ENCODE measurements around the gene CYBA. TPM values are rescaled to one million over a fixed set of nuclear protein-coding genes. Genes with fewer than 3 reads are reported as not detected.

The CYBA gene
- total RNA-seq, 1 donor = 250 TPM

GRCh38 chr16:88616736-88617135 lies 34.1 kb downstream of the CYBA start:
- Histone ChIP-seq H3K4me3 (ENCODE audit: insufficient read depth, low read length) (no peak overlapping the region), H3K4me2 (ENCODE audit: insufficient read depth, low read length) (no peak overlapping the region), H3K79me2 (ENCODE audit: insufficient read depth, low read length) (peaks cover 50% of the 10 kb centered on the region), H2AFZ (ENCODE audit: low read length) (no peak overlapping the region), H3K27me3 (ENCODE audit: insufficient read depth, low read length) (no peaks in the 10 kb centered on the region), H3K36me3 (ENCODE audit: insufficient read depth, low read length) (peaks cover 1% of the 10 kb centered on the region), H3K27ac (ENCODE audit: low read depth, low read length) (no peak overlapping the region), H3K9me3 (ENCODE audit: low read depth, low read length) (no peaks in the 10 kb centered on the region), H4K20me1 (ENCODE audit: insufficient read depth, low read length) (peaks cover 35% of the 10 kb centered on the region), H3K4me1 (ENCODE audit: insufficient read depth, low read length) (no peaks in the 10 kb centered on the region)
- TF ChIP-seq CTCF (IDR thresholded peaks at IDR 0.05; ENCODE audit: extremely low read depth, low read depth, low read length) = no peak
- no peak for DNase-seq (ENCODE audit: insufficient read length, low spot score, missing footprints)

- Histone ChIP-seq H4K20me1 (ENCODE audit: insufficient read depth, low read length) (peaks cover 35% of the 10 kb centered on the region), H3K4me2 (ENCODE audit: insufficient read depth, low read length) (no peak overlapping the region), H3K27ac (ENCODE audit: low read depth, low read length) (no peak overlapping the region), H3K27me3 (ENCODE audit: insufficient read depth, low read length) (no peaks in the 10 kb centered on the region), H3K9me3 (ENCODE audit: low read depth, low read length) (no peaks in the 10 kb centered on the region), H3K4me1 (ENCODE audit: insufficient read depth, low read length) (no peaks in the 10 kb centered on the region), H3K4me3 (ENCODE audit: insufficient read depth, low read length) (no peak overlapping the region), H2AFZ (ENCODE audit: low read length) (no peak overlapping the region), H3K79me2 (ENCODE audit: insufficient read depth, low read length) (peaks cover 50% of the 10 kb centered on the region), H3K36me3 (ENCODE audit: insufficient read depth, low read length) (no peaks in the 10 kb centered on the region)
- peak; percentile 68 for DNase-seq (ENCODE audit: insufficient read length, low spot score, missing footprints)
- no peak for TF ChIP-seq CTCF (IDR thresholded peaks at IDR 0.05; ENCODE audit: extremely low read depth, low read depth, low read length)
These were observed 34.5 kb downstream of the CYBA start for GRCh38 chr16:88616320-88616719.

GRCh38 chr16:88614818-88615580 lies 35.9 kb downstream of the CYBA start:
- Histone ChIP-seq H2AFZ (ENCODE audit: low read length) (no peak overlapping the region), H3K27ac (ENCODE audit: low read depth, low read length) (no peak overlapping the region), H4K20me1 (ENCODE audit: insufficient read depth, low read length) (peaks cover 29% of the 10 kb centered on the region), H3K27me3 (ENCODE audit: insufficient read depth, low read length) (no peaks in the 10 kb centered on the region), H3K36me3 (ENCODE audit: insufficient read depth, low read length) (peaks cover 8% of the 10 kb centered on the region), H3K4me2 (ENCODE audit: insufficient read depth, low read length) (no peak overlapping the region), H3K4me3 (ENCODE audit: insufficient read depth, low read length) (no peak overlapping the region), H3K9me3 (ENCODE audit: low read depth, low read length) (no peaks in the 10 kb centered on the region), H3K4me1 (ENCODE audit: insufficient read depth, low read length) (no peaks in the 10 kb centered on the region), H3K79me2 (ENCODE audit: insufficient read depth, low read length) (peaks cover 52% of the 10 kb centered on the region)
- DNase-seq (ENCODE audit: insufficient read length, low spot score, missing footprints) = peak; percentile 70
- no peak for TF ChIP-seq CTCF (IDR thresholded peaks at IDR 0.05; ENCODE audit: extremely low read depth, low read depth, low read length)

GRCh38 chr16:88613911-88614817 lies 36.7 kb downstream of the CYBA start:
- TF ChIP-seq CTCF (IDR thresholded peaks at IDR 0.05; ENCODE audit: extremely low read depth, low read depth, low read length) = no peak
- Histone ChIP-seq H3K27me3 (ENCODE audit: insufficient read depth, low read length) (no peaks in the 10 kb centered on the region), H3K79me2 (ENCODE audit: insufficient read depth, low read length) (peaks cover 44% of the 10 kb centered on the region), H3K4me1 (ENCODE audit: insufficient read depth, low read length) (no peaks in the 10 kb centered on the region), H2AFZ (ENCODE audit: low read length) (no peak overlapping the region), H3K27ac (ENCODE audit: low read depth, low read length) (no peak overlapping the region), H3K4me2 (ENCODE audit: insufficient read depth, low read length) (no peak overlapping the region), H3K36me3 (ENCODE audit: insufficient read depth, low read length) (peaks cover 13% of the 10 kb centered on the region), H4K20me1 (ENCODE audit: insufficient read depth, low read length) (peaks cover 29% of the 10 kb centered on the region), H3K4me3 (ENCODE audit: insufficient read depth, low read length) (no peak overlapping the region), H3K9me3 (ENCODE audit: low read depth, low read length) (no peaks in the 10 kb centered on the region)
- peak; percentile 91 for DNase-seq (ENCODE audit: insufficient read length, low spot score, missing footprints)

Data from osteoblast (primary cell).